ENCODE data around the gene TSPAN3.

Gene TSPAN3

GRCh38 chr15:77048135-77048876 lies 22.6 kb downstream of the TSPAN3 start:
- DNase-seq, result no peak

- DNase-seq, result no peak
Measured at GRCh38 chr15:77046704-77047412, 24.1 kb downstream of the TSPAN3 start.

- DNase-seq, result no peak
Measured at GRCh38 chr15:77045985-77046384, 24.9 kb downstream of the TSPAN3 start.

GRCh38 chr15:77044228-77045042 lies 26.5 kb downstream of the TSPAN3 start:
- DNase-seq, result no peak

- DNase-seq, result no peak
Measured at GRCh38 chr15:77042955-77043920, 27.7 kb downstream of the TSPAN3 start.

GRCh38 chr15:77042245-77042919 lies 28.5 kb downstream of the TSPAN3 start:
- DNase-seq, result no peak

GRCh38 chr15:77040673-77041072 lies 30.2 kb downstream of the TSPAN3 start:
- DNase-seq, result peak in 1 of 5 experiments; percentile 44

- no peak for DNase-seq
Measured at GRCh38 chr15:77039848-77040247, 31.1 kb downstream of the TSPAN3 start.

- DNase-seq, result no peak
Measured at GRCh38 chr15:77039217-77039533, 31.7 kb downstream of the TSPAN3 start.

GRCh38 chr15:77038312-77039216 lies 32.3 kb downstream of the TSPAN3 start:
- DNase-seq, result no peak

- DNase-seq, result no peak
Measured at GRCh38 chr15:77037388-77038209, 33.3 kb downstream of the TSPAN3 start.

GRCh38 chr15:77036537-77037387 lies 34.1 kb downstream of the TSPAN3 start:
- no peak for DNase-seq

GRCh38 chr15:77035999-77036471 lies 34.9 kb downstream of the TSPAN3 start:
- DNase-seq, result no peak

- DNase-seq, result no peak
Measured at GRCh38 chr15:77035584-77035983, 35.3 kb downstream of the TSPAN3 start.

GRCh38 chr15:77034695-77035489 lies 36.0 kb downstream of the TSPAN3 start:
- DNase-seq, result peak in 2 of 5 experiments; percentile 11 to 23

GRCh38 chr15:77033729-77034671 lies 36.9 kb downstream of the TSPAN3 start:
- DNase-seq, result peak in 1 of 5 experiments; percentile 5

- no peak for DNase-seq
Measured at GRCh38 chr15:77033417-77033728, 37.5 kb downstream of the TSPAN3 start.
